ENCODE measurements around the gene PGBD5.

PGBD5 gene

GRCh38 chr1:230301322-230301721 is 124.8 kb downstream of the PGBD5 start:
- no peak for DNase-seq (ENCODE audit: low spot score)

GRCh38 chr1:230300322-230301301 is 125.5 kb downstream of the PGBD5 start:
- no peak for DNase-seq (ENCODE audit: low spot score)

GRCh38 chr1:230299191-230300006 is 126.7 kb downstream of the PGBD5 start:
- no peak for DNase-seq (ENCODE audit: low spot score)

GRCh38 chr1:230295367-230295766 is 130.8 kb downstream of the PGBD5 start:
- no peak for DNase-seq (ENCODE audit: low spot score)

GRCh38 chr1:230293390-230293700 is 132.8 kb downstream of the PGBD5 start:
- no peak for DNase-seq (ENCODE audit: low spot score)

GRCh38 chr1:230292689-230293389 is 133.3 kb downstream of the PGBD5 start:
- no peak for DNase-seq (ENCODE audit: low spot score)

- no peak for DNase-seq (ENCODE audit: low spot score)
These were observed 134.2 kb downstream of the PGBD5 start for GRCh38 chr1:230291731-230292620.

- DNase-seq (ENCODE audit: low spot score): no peak
These were observed 136.8 kb downstream of the PGBD5 start for GRCh38 chr1:230289350-230289644.

- no peak for DNase-seq (ENCODE audit: low spot score)
These were observed 137.3 kb downstream of the PGBD5 start for GRCh38 chr1:230288641-230289349.

GRCh38 chr1:230287674-230288315 is 138.3 kb downstream of the PGBD5 start:
- no peak for DNase-seq (ENCODE audit: low spot score)

- DNase-seq (ENCODE audit: low spot score): no peak
These were observed 139.3 kb downstream of the PGBD5 start for GRCh38 chr1:230286890-230287269.

GRCh38 chr1:230286166-230286889 is 139.8 kb downstream of the PGBD5 start:
- no peak for DNase-seq (ENCODE audit: low spot score)

GRCh38 chr1:230285351-230285750 is 140.8 kb downstream of the PGBD5 start:
- DNase-seq (ENCODE audit: low spot score): no peak

GRCh38 chr1:230284891-230285290 is 141.2 kb downstream of the PGBD5 start:
- no peak for DNase-seq (ENCODE audit: low spot score)

GRCh38 chr1:230283678-230284077 is 142.5 kb downstream of the PGBD5 start:
- DNase-seq (ENCODE audit: low spot score): no peak

- DNase-seq (ENCODE audit: low spot score): no peak
These were observed 144.0 kb downstream of the PGBD5 start for GRCh38 chr1:230282157-230282556.

GRCh38 chr1:230281556-230281955 is 144.6 kb downstream of the PGBD5 start:
- no peak for DNase-seq (ENCODE audit: low spot score)

- DNase-seq (ENCODE audit: low spot score): no peak
These were observed 145.2 kb downstream of the PGBD5 start for GRCh38 chr1:230280906-230281413.

- no peak for DNase-seq (ENCODE audit: low spot score)
These were observed 145.9 kb downstream of the PGBD5 start for GRCh38 chr1:230280054-230280795.
